B cell (primary cell): ENCODE measurements around the gene PTPRN2. TPM values are rescaled to one million over a fixed set of nuclear protein-coding genes. Genes with fewer than 3 reads are reported as not detected.

Experiments
- ATAC-seq: fragments of 200-7000 bp; cut with Tn5 transposase; one replicate; pipeline ENCODE4 v1.10.0; 2021; ENCODE audit warnings: low read depth, mild to moderate bottlenecking, moderate number of reproducible peaks, moderate library complexity
- CTCF ChIA-PET: fragments of 350-600 bp; sonication (Branson Sonifier 250); formaldehyde crosslinking; loops from one replicate; lab custom pipeline; 2021; ENCODE audit warnings: antibody characterized with exemption, inconsistent platforms; lab: Charles Lee
- POLR2A ChIA-PET: fragments of 350-600 bp; sonication (Branson Sonifier 250); formaldehyde crosslinking; loops from one replicate; lab custom pipeline; 2021; ENCODE audit warnings: antibody characterized with exemption; lab: Charles Lee
- DNase-seq: peaks from one replicate; pipeline ENCODE4 v3.0.0; 2013
- H2AFZ ChIP-seq: 2 replicates; pipeline ENCODE4 v1.6.1; 2012; ENCODE audit warnings: mild to moderate bottlenecking, low read depth, low read length; ENCODE audit not compliant: insufficient read depth, poor library complexity, severe bottlenecking
- H3K27ac ChIP-seq, 2 donors: 1 replicate in 1 of 2; 2 replicates in 1 of 2; pipeline ENCODE4 v1.5.1; 2012 to 2013; ENCODE audit warnings: low read length in 2 of 2, mild to moderate bottlenecking in 2 of 2, moderate library complexity in 1 of 2
- H3K27me3 ChIP-seq, 4 experiments: fragments of 200-600 bp in 1 of 4; sonication (generic) in 1 of 4; replicated peaks in 1 of 4; 1 replicate in 2 of 4; 2 replicates in 2 of 4; pipeline versions ENCODE4 v1.6.1 to v1.7.0; 2013 to 2016; ENCODE audit warnings: low read length in 3 of 4, mild to moderate bottlenecking in 2 of 4, mixed read lengths in 1 of 4, moderate library complexity in 1 of 4; ENCODE audit not compliant: insufficient read depth in 4 of 4, control insufficient read depth in 3 of 4; ENCODE audit errors: control extremely low read depth in 1 of 4
- H3K36me3 ChIP-seq, 2 experiments: replicated peaks in 1 of 2; 1 replicate in 1 of 2; 2 replicates in 1 of 2; pipeline versions ENCODE4 v1.6.1 to v1.7.1; 2013; ENCODE audit warnings: low read length in 1 of 2; ENCODE audit not compliant: insufficient read depth in 2 of 2, control insufficient read depth in 1 of 2; ENCODE audit errors: control extremely low read depth in 1 of 2, extremely low read depth in 1 of 2
- H3K4me1 ChIP-seq, 2 donors: fragments of 200-600 bp in 1 of 2; sonication (generic) in 1 of 2; 1 replicate in 1 of 2; 2 replicates in 1 of 2; pipeline versions ENCODE4 v1.5.1 to v1.6.1; 2013 to 2017; ENCODE audit warnings: low read length in 2 of 2; ENCODE audit not compliant: control insufficient read depth in 2 of 2, insufficient read depth in 2 of 2
- H3K4me2 ChIP-seq: replicated peaks from 2 replicates; pipeline ENCODE3; 2012; ENCODE audit warnings: mild to moderate bottlenecking, low read depth, low read length; ENCODE audit not compliant: poor library complexity, severe bottlenecking
- H3K4me3 ChIP-seq, 5 experiments: fragments of 200-600 bp in 1 of 5; sonication (generic) in 1 of 5; 1 replicate in 3 of 5; 2 replicates in 2 of 5; pipeline versions ENCODE4 v1.5.1 to v1.7.0; 2011 to 2016; ENCODE audit warnings: low read length in 4 of 5, mild to moderate bottlenecking in 4 of 5, low read depth in 2 of 5, control low read depth in 1 of 5, moderate library complexity in 1 of 5; ENCODE audit not compliant: insufficient read depth in 1 of 5; ENCODE audit errors: control extremely low read depth in 1 of 5, extremely low read depth in 1 of 5
- H3K79me2 ChIP-seq: fragments of 200-600 bp; sonication (generic); one replicate; pipeline ENCODE4 v1.6.0; 2016; ENCODE audit warnings: low read length; ENCODE audit not compliant: control insufficient read depth, insufficient read depth
- H3K9ac ChIP-seq: fragments of 200-600 bp; sonication (generic); 2 replicates; pipeline ENCODE4 v1.6.1; 2017; ENCODE audit warnings: mild to moderate bottlenecking, low read length, moderate library complexity
- H3K9me3 ChIP-seq, 3 donors: one replicate each; pipeline versions ENCODE4 v1.6.1 to v1.7.1; 2013; ENCODE audit warnings: low read length in 2 of 3; ENCODE audit not compliant: control insufficient read depth in 2 of 3, insufficient read depth in 1 of 3; ENCODE audit errors: control extremely low read depth in 1 of 3
- H4K20me1 ChIP-seq: 2 replicates; pipeline ENCODE4 v1.6.0; 2012; ENCODE audit warnings: mild to moderate bottlenecking, low read length; ENCODE audit not compliant: insufficient read depth, control insufficient read depth, poor library complexity, severe bottlenecking
- H3K27ac Mint-ChIP-seq: one replicate; pipeline ENCODE4 v1.8.0; 2021; ENCODE audit warnings: mixed read lengths
- H3K27me3 Mint-ChIP-seq: one replicate; pipeline ENCODE4 v1.8.0; 2021; ENCODE audit warnings: mixed read lengths
- H3K4me1 Mint-ChIP-seq: one replicate; pipeline ENCODE4 v1.8.0; 2021; ENCODE audit warnings: mixed read lengths
- H3K4me3 Mint-ChIP-seq: one replicate; pipeline ENCODE4 v1.8.0; 2021; ENCODE audit warnings: mixed read lengths
- H3K9me3 Mint-ChIP-seq: one replicate; pipeline ENCODE4 v1.8.0; 2022; ENCODE audit warnings: mixed read lengths; ENCODE audit not compliant: insufficient read depth
- EZH2 ChIP-seq: IDR thresholded peaks from 2 replicates; pipeline ENCODE4 v1.6.1; 2012; ENCODE audit warnings: borderline replicate concordance, low read depth, mild to moderate bottlenecking, moderate library complexity, low read length; ENCODE audit not compliant: insufficient read depth, poor library complexity, severe bottlenecking
- WGBS: methylation state at CpG from one replicate; pipeline ENCODE4 v1.1.5; 2013; ENCODE audit warnings: missing lambda C conversion rate; ENCODE audit not compliant: insufficient coverage; 5-methylcytosine and 5-hydroxymethylcytosine counted together
- intact Hi-C: fragments of 100-400 bp; cut with micrococcal nuclease; formaldehyde crosslinking; loops from one replicate; pipeline ENCODE4 v1.10.0; 2022
- polyA plus RNA-seq: library from polyadenylated mRNA; depleted of rRNA; stranded (reverse); fragments of >200 nt; gene quantifications from 2 replicates; pipeline ENCODE4 v1.2.3, GENCODE V29; 2012
- total RNA-seq, 2 donors: library from RNA; stranded (reverse); fragments of 120-200 nt in 1 of 2; gene quantifications; 1 replicate in 1 of 2; 2 replicates in 1 of 2; pipeline versions ENCODE4 v1.2.3 to v1.2.4, GENCODE V29; 2013 to 2022
- TF ChIP-seq, protein P1 (sequence below): fragments of 200-600 bp; IDR thresholded peaks from one replicate; pipeline ENCODE4 v1.8.0; 2022; ENCODE audit warnings: antibody characterized with exemption, mild to moderate bottlenecking

PTPRN2 gene
- total and polyA plus RNA-seq, 2 donors (not counting 1 experiment from before 2014, with no cell fraction given): 2.0 to 5.0 TPM

GRCh38 chr7:158017111-158018097, 570.2 kb downstream of the PTPRN2 start:
- H3K27ac Mint-ChIP-seq: no peak overlapping the region
- Histone ChIP-seq H3K4me1 (no peaks in the 10 kb centered on the region), H2AFZ (no peak overlapping the region), H3K27ac (no peak overlapping the region), H3K9ac (no peak overlapping the region), H3K36me3 (no peaks in the 10 kb centered on the region), H3K27me3 (no peaks in the 10 kb centered on the region), H3K4me3 (no peak overlapping the region), H3K4me2 (no peak overlapping the region), H3K9me3 (peaks cover 0 to 17% (median 0%) of the 10 kb centered on the region in 3 donors), H3K79me2 (no peaks in the 10 kb centered on the region), H4K20me1 (no peaks in the 10 kb centered on the region)
- TF ChIP-seq, protein P1, sequence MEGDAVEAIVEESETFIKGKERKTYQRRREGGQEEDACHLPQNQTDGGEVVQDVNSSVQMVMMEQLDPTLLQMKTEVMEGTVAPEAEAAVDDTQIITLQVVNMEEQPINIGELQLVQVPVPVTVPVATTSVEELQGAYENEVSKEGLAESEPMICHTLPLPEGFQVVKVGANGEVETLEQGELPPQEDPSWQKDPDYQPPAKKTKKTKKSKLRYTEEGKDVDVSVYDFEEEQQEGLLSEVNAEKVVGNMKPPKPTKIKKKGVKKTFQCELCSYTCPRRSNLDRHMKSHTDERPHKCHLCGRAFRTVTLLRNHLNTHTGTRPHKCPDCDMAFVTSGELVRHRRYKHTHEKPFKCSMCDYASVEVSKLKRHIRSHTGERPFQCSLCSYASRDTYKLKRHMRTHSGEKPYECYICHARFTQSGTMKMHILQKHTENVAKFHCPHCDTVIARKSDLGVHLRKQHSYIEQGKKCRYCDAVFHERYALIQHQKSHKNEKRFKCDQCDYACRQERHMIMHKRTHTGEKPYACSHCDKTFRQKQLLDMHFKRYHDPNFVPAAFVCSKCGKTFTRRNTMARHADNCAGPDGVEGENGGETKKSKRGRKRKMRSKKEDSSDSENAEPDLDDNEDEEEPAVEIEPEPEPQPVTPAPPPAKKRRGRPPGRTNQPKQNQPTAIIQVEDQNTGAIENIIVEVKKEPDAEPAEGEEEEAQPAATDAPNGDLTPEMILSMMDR: no peak
- TF ChIP-seq EZH2: no peak
- H3K4me3 Mint-ChIP-seq: no peak overlapping the region
- WGBS: 74% methylated on average over 16 of the region's 16 CpGs
- no peak for ATAC-seq
- CTCF ChIA-PET: no interaction called here
- intact Hi-C loops: no loop called here
- H3K9me3 Mint-ChIP-seq: no peaks in the 10 kb centered on the region
- POLR2A ChIA-PET: no interaction called here
- no peak for DNase-seq
- no peaks in the 10 kb centered on the region for H3K4me1 Mint-ChIP-seq
- H3K27me3 Mint-ChIP-seq: no peaks in the 10 kb centered on the region
